ENCODE results near the gene OSBPL7.

Gene OSBPL7

DNA sequence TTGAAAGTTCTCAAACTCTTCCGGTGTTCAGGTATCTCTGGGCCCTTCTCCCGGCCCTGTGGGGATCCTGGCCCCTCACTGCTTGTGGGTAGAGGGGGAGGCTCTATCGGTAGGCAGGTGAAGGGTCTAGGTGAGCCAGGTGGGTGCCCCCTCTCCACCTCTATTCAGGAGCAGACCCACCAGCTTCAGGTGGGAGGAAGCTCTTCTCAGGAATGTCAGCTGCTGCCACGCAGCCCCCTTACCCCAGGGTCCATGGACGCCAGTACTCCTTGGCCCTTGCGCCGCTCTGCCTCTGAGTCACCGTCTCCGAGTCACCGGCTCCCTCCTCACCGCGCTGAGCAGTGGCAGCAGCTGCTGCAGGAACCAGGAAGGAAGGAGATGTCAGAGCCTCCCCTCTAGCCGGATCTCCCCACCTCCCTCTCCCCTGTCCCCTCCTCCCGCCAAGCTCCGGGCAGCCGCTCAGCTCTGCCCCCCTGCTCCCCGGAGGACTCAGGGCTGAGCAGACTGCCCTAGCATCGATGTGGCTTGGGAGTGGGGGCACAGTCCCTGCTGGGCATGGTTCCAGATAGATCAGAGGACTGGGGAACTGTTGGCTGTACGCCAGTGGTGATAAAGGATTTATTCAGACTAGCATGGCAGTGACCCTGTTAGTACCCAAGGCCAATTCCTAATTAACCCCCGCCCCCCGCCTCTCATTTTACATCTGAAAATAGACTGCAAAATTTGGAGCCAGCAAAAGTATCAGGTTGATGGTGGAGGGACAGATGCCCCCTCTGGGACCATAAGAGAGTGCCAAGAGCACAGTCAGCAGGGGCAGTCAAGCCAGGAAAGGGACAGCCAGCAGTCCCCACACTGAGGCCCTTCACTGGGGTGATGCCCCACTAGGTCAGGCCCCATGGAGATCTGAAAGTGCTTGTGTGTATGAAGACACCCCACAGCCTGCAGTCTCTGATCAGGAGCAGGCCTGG lies at the start of gene OSBPL7:
Gene OSBPL7 (minus strand): TSS at position 371 of the 968 bp plus-strand sequence. CDS start 1,516 bp downstream, outside the sequence.
- DNase-seq: peak; percentile 87

- DNase-seq: no peak
These were observed 49.5 kb upstream of the OSBPL7 start for GRCh38 chr17:47871048-47871447.

DNA sequence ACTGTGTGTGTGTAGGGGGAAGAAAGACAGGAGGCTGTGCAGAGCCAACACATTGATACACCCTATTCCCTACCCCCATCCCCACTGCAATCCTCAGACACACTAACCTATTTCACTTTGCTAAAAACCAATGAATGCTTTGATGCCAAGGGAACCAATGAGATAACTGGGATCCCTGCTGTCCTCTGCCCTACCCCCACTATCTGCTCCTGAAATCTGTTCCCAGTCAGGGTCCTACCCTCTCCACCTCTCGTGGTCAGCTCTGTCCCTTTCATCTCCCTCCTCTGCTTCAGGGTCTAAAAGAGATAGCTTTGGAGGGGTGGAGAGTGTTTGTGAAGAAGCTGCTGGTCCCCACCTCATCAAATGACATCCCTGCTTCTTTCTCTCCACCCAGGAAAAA lies 48.5 kb upstream of the OSBPL7 start:
- DNase-seq: no peak

DNA sequence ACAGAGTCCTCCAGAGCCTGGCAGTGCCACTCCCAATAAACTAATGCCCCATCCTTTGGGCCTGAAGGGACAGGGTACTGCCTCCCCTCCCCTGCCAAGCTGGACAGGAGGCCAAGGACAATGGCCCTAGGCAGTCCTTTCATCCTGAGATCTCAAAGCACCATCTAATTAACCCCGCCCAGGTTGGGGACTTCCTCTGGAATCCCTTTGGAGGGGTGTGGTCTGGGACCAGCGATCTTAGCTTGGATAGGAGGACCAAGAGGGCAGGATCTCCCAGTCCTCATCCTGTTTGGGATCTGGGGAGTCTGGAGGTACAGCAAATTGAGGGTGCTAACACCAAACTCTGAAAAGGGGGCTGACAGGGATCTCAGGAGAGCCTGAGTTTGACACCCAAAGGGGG lies 47.5 kb upstream of the OSBPL7 start:
- DNase-seq: no peak

DNA sequence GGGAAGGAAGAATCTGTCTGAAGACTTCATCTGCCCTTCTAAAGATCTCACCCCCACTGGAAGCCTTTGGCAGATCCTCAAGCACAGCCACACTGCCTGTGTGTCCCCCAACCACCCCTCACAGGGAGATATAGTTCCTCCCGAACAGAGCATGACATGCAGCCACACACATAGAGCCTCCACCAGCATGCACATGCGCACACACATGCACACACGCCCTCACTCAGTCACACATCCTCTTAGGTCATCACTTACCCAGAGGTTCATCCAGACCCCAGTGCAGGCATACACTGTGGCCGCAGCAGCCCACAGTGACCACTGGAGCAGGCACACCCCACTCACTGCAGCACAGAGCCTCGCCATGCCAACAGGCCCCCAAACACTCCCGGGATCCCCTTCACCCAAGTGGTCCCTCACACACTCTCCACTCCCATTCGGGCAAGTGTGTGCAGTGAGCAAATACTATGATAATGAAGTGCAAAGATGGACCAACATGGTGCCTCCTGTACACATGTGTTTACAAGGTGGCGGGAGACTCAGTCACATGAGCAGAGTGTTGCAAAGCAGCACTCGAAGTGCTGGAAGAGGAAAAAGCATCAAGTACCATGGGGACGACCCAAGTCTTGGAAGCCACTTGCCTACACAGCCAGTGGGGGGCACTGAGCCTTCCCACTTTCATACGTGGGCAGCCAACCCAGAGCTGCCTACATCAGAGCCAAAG lies 46.4 kb upstream of the OSBPL7 start:
- no peak for DNase-seq

- DNase-seq: no peak
These were observed 45.3 kb upstream of the OSBPL7 start for GRCh38 chr17:47866941-47867340.

DNA sequence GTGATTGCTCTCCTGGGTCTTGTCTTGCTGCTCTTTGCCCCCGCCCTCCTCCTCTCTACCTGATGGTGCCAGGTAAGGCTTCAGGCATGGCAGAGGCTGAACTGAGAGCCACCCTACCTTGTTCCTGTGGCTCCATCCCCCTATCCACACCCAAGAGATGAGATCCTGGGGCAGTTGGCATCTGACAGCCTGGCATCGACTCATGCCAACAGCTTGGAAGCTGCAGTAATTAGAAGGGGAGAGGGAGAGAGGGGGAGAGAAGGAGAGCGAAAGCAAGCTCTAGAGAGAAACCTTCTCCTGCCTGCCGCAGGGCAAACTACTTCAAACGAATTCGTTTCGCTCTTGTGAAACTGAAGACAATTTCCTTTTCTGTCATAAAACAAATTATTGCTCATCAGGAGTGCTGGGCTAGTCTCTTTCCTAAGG lies 43.2 kb upstream of the OSBPL7 start:
- no peak for DNase-seq

- no peak for DNase-seq
These were observed 41.2 kb upstream of the OSBPL7 start for GRCh38 chr17:47862621-47863440.

- no peak for DNase-seq
These were observed 38.8 kb upstream of the OSBPL7 start for GRCh38 chr17:47860386-47860785.

- DNase-seq: no peak
These were observed 36.2 kb upstream of the OSBPL7 start for GRCh38 chr17:47857551-47858455.

DNA sequence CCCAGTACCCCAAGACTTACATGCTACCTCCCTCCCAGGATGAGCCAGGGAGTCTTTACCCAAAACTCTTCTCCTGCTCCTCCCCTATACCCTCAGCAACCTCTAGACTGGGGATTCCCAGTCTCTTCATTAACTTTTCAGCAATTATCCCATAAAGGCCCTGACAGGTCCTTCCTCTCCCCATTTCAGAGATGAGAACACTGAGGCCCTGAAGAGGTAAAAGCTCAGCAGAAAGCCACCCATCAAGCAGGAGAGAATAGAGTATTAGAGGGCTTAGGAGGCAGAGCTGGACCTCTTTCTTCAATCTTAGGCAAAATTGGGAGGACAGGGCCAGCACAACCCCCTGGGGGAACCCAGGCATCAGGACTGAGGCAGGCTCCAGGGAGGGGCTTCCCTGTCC lies 35.2 kb upstream of the OSBPL7 start:
- DNase-seq: no peak

GRCh38 chr17:47855737-47856136 lies 34.1 kb upstream of the OSBPL7 start:
- no peak for DNase-seq

DNA sequence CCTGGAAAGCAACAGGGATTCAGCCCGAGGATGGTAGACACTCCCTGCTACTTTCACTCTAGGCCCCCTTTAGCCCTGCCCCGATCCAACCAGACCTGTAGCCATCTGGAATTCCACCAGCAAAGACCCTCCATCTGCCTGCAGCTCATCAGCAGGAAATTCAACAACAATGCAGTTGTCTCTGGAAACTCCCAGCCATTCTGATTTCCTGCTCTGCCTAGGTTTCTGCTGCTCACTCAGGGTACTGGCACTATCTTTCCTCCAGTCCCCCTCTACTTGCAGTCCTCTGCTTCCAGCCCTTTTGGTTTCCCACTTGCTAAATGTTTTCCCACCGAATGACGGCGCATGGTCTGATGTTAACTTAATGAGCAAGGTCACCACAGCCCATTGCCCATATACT lies 32.0 kb upstream of the OSBPL7 start:
- DNase-seq: no peak

GRCh38 chr17:47852113-47852949 lies 30.7 kb upstream of the OSBPL7 start:
- DNase-seq: peak; percentile 59

- no peak for DNase-seq
These were observed 30.1 kb upstream of the OSBPL7 start for GRCh38 chr17:47851764-47852112.

GRCh38 chr17:47850692-47851573 lies 29.3 kb upstream of the OSBPL7 start, which contains the start of gene SP6:
Gene SP6, minus strand, starts transcription at chr17:47851163. Its CDS starts 2,734 bp downstream, at chr17:47848429.
- no peak for DNase-seq

GRCh38 chr17:47850373-47850691 lies 28.7 kb upstream of the OSBPL7 start:
- DNase-seq: no peak

- DNase-seq: no peak
These were observed 26.6 kb upstream of the OSBPL7 start for GRCh38 chr17:47848198-47848513.

DNA sequence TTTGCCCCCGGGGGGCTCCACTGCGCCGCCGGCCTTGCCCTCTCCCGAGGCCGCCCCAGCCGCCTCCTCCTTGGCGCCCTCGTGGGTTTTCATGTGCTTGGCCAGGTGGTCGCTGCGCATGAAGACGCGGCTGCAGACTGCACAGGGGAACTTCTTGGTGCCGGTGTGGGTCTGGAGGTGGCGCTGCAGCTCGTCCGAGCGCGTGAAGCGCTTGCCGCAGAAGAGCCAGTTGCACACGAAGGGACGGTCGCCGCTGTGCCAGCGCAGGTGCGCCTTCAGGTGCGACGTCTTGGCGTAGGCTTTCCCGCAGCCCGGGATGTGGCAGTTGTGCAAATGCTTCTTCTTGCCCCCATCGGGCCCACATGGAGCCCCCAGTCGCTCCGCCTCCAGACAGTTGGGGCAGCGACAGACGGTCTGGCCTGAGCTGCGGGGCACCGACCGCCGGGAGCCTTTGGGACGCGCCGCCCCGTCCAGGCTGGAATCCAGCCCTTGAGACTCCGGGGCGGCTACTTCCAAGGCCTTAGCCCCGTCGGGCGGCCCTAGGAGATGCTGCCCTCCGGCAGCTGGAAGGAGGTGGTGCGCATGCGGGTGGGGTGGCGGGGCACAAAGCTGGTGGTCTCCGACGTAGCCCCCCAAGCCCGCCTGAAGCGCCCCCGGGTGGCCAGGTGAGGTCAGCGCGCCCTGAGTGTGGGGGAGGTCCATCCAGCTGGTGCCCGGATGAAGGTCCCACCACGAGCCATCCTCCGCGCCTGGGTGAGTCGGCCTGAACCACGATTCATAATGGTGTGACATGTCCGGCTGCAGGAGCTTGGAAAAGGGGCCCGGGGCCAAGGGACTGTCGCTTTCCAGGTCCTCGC lies 26.0 kb upstream of the OSBPL7 start:
- no peak for DNase-seq

Data from right forelimb (tissue), 1 donor.